Measurements from ENCODE around the gene DPYSL5. TPM values are rescaled to one million over a fixed set of nuclear protein-coding genes. Genes with fewer than 3 reads are reported as not detected.
A peak's percentile ranks its signal among the peaks of the same experiment; 100 is the strongest.

Gene DPYSL5
- total and polyA plus RNA-seq, 2 of the 8 experiments (the other 6 are each of a cell fraction or from before 2014, with no cell fraction given) = 11.9 to 16.4 TPM

DNA sequence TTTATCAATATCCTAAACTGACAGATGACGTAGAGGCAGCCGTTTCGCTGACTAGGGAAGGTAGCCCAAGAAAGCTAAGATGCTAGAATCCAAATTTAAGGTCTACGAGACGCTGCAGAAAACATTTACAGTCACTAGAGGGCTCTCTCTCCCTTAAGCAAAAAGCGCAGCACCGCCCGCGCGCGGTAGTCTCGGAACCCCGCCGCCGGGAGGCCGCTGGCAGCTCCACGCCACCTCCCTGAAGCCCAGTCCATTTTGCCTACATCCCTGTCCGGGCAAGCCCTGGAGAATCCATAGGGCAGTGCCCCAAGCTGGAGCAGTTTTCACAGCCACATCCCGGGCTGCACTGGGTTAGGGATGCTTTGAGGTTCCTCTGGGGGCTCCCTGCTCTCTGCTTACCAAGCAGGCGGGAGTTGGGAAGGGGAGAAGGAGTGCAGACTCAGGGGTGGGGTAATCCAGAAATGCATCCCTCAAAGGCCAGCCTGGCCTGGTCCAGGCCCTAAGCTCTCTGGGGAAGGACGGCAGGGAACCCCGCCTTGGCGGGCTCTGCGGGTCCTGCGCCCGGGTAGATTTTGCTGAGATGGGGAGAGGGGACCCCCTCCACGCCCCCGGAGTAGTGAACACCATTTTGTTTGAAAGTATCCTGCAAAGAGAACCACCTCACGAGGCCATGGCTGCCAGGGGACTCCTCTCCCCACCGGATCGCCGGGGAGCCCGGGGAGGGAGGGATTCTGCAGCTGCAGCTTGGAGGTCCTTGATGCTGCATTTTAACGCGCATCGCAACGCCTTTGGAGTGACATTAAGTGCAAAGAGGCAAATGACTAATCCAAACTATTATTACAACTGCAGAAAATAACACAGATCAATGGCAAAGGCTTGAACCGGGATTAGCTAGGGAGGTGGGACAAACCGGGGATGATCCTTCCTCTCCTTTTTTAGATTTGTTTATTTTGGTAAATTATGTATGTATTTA lies 1.3 kb upstream of the DPYSL5 start (continued):
- no peak for TF ChIP-seq CHD7 (IDR thresholded peaks at IDR 0.05; ENCODE audit: insufficient replicate concordance, low read length)
- TF ChIP-seq SUZ12 (IDR thresholded peaks at IDR 0.05; ENCODE audit: low read length) = peak; percentile 57
- TF ChIP-seq SIN3A (conservative IDR thresholded peaks at IDR 0.05 in 1 of 2, IDR thresholded peaks at IDR 0.05 in 1 of 2; ENCODE audit: low read depth in 1 of 2, low read length in 2 of 2) = peak in 1 of 2 experiments; percentile 64; a peak in 2 of 4 replicates
- TF ChIP-seq CREB1 (IDR thresholded peaks at IDR 0.05) = peak; percentile 57
- 0 out of 2 replicates have a peak, but pooled peaks have one; percentile 15 for TF ChIP-seq SP1 (IDR thresholded peaks at IDR 0.05; ENCODE audit: low read depth, low read length)
- TF ChIP-seq, protein P1, sequence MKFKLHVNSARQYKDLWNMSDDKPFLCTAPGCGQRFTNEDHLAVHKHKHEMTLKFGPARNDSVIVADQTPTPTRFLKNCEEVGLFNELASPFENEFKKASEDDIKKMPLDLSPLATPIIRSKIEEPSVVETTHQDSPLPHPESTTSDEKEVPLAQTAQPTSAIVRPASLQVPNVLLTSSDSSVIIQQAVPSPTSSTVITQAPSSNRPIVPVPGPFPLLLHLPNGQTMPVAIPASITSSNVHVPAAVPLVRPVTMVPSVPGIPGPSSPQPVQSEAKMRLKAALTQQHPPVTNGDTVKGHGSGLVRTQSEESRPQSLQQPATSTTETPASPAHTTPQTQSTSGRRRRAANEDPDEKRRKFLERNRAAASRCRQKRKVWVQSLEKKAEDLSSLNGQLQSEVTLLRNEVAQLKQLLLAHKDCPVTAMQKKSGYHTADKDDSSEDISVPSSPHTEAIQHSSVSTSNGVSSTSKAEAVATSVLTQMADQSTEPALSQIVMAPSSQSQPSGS (IDR thresholded peaks at IDR 0.05; ENCODE audit: low read length) = no peak
- TF ChIP-seq RBBP5 (IDR thresholded peaks at IDR 0.05; ENCODE audit: borderline replicate concordance, low read depth, low read length) = peak; percentile 64; the same call in 1 of the 2 replicates
